ENCODE data around the gene BIN1.
"Not testable (repeated sequence)": the region's sequence is repeated elsewhere in the genome, so short reads cannot be mapped to it uniquely, and the experiment has no call there.

The BIN1 gene

DNA sequence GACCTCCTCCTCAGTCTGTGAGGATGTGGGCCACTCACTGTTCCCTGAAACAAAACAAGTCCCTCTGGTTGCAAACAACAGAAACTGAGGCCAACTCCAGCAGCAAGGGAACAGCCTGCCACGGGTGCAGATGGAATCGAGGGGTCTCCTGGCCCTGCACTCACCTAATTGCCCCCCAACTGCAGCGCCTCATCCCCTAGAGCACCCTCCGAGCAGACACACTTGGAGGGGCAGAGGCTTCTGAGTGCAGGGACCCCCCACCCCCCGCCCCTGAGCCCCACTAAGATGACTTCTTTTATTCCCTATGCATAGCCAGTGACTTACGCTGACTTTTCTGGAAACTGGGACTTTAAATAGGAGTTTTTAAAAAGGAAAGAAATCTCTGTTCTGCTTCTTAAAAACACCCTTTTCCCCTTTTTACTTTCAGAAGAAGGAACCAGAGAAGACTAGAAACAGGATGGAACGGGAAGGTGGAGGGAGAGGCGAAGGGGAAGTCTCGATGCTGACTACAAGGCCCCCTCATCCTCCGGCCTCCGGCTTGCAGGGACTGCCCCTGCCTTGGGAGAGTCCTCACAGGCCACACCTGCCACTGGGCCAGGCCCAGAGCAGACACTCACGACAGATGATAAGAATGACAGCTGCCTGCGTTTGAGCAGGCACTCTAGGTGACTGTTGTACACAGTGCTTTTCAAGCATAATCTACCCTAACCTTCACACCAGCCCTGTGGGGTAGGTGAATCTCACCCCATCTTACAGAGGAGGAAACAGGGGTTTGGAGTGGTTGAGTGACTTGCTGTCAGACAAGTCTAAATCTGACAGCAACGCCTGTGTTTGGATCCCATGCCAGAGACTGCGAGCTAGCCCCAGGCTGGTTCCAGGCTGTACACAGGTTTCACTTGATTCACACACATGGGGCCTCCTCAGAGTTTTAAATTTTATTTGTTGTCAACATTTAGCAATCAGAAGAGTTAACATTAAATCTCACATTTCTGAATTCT is 28.2 kb upstream of the BIN1 start:
- no peak for DNase-seq (ENCODE audit: low read depth in 2 of 2)

GRCh38 chr2:127134235-127134634 is 27.3 kb upstream of the BIN1 start:
- DNase-seq (ENCODE audit: low read depth in 2 of 2) = no peak

DNA sequence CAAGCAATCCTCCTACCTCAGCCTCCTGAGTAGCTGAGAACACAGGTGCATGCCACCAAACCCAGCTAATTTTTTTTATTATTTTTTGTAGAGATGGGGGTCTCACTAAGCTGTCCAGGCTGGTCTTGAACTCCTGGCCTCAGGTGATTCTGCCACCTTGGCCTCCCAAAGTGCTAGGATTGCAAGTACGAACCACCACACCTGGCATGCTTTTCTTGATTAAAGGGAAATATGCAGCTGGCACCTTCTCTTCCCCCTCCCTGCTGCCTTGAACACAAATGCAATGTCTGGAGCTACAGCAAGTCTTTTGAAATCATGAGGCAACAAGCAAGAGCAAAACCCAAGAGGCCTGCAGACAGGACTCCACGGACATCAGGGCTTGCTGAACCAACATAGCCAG is 26.8 kb upstream of the BIN1 start:
- no peak for DNase-seq (ENCODE audit: low read depth in 2 of 2)

- DNase-seq (ENCODE audit: low read depth in 2 of 2) = no peak
Measured at GRCh38 chr2:127130421-127130820, 23.5 kb upstream of the BIN1 start.

DNA sequence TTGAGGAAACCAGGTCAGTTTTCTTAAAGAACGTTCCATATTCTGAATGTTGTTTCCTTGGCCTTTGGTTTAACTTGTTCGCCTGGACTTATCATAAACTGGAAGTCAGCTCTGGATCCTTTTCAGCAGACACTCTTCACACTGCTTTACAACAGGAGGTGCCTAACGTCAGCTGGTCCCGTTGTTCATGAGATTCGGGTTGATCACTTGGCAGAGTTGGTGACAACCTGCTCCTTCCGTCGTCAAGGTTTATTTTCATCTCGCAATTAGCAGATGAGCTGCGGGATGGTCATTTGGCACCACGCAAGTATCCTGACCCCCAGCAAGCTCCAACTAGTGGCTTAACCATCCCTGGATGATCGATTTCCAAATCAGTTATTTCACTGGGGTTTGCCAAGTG is 23.0 kb upstream of the BIN1 start:
- no peak for DNase-seq (ENCODE audit: low read depth in 2 of 2)

DNA sequence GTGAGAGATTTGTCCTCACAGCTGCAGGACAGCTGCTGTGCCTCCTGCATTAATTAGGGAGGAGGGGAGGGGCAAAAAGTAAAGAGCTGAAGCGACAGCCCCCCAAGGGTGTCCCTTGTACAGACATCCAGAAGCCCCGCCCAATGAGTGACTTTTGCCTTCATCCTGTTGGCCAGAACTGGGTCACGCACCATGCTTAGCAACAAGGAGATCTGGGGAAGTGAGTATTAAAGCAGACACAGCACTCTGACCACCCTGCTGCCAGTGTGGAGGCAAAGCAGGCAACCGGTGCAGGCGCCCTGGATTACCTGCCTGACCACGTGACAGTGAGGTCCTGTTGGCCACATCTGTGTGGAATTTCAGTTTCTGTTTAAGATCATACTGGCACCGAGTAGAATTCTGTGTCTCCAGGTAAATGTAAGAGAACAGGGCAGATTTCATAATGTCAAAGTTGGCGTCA is 21.5 kb upstream of the BIN1 start:
- DNase-seq (ENCODE audit: low read depth in 2 of 2) = no peak

- DNase-seq (ENCODE audit: low read depth in 2 of 2) = no peak
Measured at GRCh38 chr2:127125821-127126220, 18.9 kb upstream of the BIN1 start.

DNA sequence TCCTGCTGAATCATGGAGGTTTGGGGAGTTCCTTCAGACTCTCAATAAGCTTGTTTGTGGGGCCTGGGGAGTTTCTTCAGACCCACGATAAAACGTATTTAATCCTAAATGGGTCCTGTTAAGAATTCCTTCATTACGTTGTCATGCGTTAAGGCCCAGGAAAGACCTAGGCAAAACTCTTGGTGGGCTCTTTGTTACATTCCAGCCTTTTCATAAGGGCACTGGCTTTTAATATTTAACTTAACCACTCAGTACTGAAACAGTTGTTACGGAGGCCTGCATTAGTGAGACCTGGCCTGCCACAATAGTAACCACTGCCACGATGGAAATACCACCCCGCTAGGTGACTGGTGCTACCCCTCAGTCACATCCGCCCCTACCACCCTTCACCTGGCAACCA is 17.5 kb upstream of the BIN1 start:
- DNase-seq (ENCODE audit: low read depth in 2 of 2) = no peak

- DNase-seq (ENCODE audit: low read depth in 2 of 2) = no peak
Measured at GRCh38 chr2:127122361-127123027, 15.5 kb upstream of the BIN1 start.

DNA sequence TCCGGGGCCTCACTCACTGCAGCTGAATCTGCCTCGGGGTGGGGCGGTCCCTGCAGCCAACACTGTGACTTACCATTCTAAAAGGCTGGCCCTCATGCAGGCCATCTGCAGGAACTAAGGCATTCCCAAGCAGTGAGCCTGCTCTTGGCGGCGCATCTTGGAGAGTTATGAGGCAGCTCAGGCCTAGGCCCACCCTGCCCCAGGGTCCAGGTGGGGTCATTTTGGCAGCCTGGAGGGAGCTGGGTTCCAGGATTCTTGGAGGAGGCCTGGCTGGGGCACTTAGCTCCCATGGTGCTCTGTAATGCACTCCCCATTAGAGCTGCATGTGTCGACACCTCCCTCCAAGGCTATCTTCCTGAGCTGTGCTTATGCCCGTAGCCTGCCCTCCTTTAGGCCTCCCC is 14.8 kb upstream of the BIN1 start:
- DNase-seq (ENCODE audit: low read depth in 2 of 2) = no peak

DNA sequence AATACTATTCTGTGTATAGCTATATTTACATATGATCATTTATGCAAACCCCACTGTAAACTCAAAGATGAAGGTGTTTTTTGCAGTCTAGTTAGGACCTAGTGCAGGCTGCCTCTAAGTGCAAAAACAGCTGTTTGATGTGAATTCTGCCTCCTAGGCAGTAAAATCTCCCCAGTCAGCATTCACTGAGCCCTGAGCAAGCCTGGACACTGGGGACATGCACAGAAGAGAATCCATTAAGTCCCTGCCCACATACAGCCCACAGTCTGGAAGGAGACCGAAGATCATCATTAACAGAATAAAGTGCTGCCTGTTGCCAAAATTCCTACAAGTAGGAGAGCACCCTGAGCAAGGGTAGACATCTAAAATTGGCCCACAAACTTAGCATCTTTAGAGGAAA is 14.4 kb upstream of the BIN1 start:
- no peak for DNase-seq (ENCODE audit: low read depth in 2 of 2)

DNA sequence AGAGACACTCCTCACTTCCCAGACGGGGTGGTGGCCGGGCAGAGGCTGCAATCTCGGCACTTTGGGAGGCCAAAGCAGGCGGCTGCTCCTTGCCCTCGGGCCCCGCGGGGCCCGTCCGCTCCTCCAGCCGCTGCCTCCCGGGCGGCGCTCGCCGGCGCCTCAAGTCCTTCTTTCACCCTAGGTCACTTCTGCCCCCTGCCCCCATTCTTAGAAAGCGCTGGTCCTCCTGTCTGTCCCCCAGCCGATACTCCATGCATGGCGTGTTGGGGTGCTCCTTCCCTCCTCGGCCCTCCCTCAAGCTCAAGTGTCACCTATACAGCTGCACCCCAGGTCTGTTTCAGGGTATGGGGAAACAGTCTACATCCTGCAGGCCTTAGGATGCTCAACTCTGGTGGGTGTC is 13.5 kb upstream of the BIN1 start:
- not testable (repeated sequence) for DNase-seq (ENCODE audit: low read depth in 2 of 2)

GRCh38 chr2:127118467-127118866 is 11.5 kb upstream of the BIN1 start:
- no peak for DNase-seq (ENCODE audit: low read depth in 2 of 2)

GRCh38 chr2:127118038-127118437 is 11.1 kb upstream of the BIN1 start:
- DNase-seq (ENCODE audit: low read depth in 2 of 2) = no peak

DNA sequence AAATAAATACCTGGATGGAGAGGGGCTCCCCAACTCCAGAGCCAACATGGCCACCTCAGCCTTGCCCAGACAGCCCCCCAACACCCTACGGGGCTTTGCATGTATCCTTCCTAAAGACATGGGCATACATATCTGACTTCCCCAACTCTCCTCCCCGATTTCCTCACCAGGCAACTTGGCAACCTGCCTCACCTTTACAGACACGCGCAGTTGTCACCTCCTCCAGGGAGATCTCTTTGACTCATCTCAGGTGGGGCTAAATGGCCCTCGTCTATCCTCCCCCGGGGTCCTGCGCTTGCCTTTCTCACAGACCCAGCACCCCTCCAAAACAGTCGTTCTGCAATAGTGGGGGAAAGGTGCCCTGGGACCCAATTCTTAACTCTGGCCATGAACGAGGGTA is 10.6 kb upstream of the BIN1 start:
- DNase-seq (ENCODE audit: low read depth in 2 of 2) = no peak

GRCh38 chr2:127115471-127116199 is 8.7 kb upstream of the BIN1 start:
- no peak for DNase-seq (ENCODE audit: low read depth in 2 of 2)

DNA sequence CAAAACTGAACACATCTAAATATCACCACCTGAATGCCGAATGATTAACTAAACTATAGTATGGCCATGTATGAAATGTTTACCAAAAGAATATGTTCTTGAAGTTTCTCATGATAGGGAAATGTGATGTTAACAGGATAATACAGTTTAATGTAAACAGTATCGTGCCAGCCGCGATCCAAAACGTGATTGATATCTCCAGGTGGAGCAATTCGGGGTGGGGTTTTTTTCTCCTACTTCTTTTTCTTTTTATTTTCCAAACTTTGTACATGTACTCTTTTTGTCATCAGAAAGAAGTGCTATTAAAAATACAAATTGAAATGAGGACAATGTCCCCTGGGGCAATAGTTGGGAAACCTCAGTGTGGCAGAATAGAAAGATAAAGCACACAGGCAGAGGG is 4.0 kb upstream of the BIN1 start:
- DNase-seq (ENCODE audit: low read depth in 2 of 2) = no peak

- no peak for DNase-seq (ENCODE audit: low read depth in 2 of 2)
Measured at GRCh38 chr2:127108090-127108523, 1.2 kb upstream of the BIN1 start.

DNA sequence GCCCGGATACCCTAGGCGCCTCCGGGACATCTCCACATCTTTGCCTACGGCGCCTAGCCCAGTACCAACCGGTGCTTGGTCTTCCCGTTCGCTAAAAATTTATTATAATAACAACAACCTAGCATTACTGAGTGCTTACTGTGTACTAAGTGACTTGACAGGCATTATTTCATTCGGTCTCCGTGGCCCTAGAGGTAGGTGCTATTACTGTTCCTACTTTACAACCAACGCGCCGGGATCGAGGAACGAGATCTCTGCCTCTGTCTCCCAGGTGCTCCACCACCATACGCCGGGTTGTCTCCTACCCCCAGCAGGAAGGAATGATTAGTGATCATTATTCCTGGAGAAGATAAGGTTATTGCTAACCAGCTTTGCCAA is 657 bp upstream of the BIN1 start:
- DNase-seq (ENCODE audit: low read depth in 2 of 2) = no peak

GRCh38 chr2:127106457-127106990 is 430 bp downstream of the BIN1 start:
- DNase-seq (ENCODE audit: low read depth in 2 of 2) = no peak

DNA sequence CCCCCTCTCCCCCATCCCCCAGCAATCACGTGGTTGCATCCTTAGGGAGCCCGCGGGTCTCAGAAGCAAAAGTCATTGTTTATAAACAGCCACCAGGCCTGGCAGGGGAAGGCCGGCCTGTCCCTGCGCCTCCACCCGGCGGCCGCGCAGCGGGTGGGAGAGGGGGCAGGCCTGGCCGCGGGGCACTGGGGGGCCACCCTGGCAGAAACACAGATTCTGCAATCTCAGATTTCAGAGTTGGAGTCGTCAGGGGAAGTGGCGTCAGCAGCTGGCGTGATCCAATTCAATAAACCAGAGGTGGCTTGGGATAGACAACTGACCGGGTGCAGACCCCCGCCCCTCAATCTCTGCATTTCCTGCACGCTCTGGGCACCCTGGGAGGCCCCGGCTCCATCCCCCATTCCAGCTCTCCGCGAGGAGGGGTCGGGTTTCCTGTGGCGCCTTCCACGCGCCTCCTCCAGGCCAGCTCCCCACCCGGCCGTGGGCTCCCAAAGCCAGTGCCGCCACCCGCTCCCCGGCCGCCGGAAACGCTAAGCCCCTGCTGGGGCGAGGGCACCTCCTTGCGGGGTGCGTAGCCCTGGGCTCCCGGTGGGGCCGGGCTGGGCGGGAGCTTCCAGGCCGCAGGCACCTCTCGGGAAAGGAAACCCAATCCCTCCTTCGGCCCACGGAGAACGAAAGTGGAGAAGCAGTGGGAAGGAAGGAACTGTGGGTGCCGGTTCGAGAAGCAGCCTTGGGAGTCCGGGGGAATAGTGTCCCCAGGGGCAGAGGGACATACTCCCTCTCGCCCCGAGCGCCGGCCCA is 1.1 kb downstream of the BIN1 start:
- no peak for DNase-seq (ENCODE audit: low read depth in 2 of 2)
